GM21619 (cell line): ENCODE results near the gene ADGRE3.
"Not testable (repeated sequence)": the region's sequence is repeated elsewhere in the genome, so short reads cannot be mapped to it uniquely, and the experiment has no call there.

ENCODE experiments used
- ATAC-seq: cut with Tn5 transposase; IDR thresholded peaks from one replicate; pipeline ENCODE4 v1.9.1; 2021; ENCODE audit not compliant: unreplicated experiment

ADGRE3 gene

DNA sequence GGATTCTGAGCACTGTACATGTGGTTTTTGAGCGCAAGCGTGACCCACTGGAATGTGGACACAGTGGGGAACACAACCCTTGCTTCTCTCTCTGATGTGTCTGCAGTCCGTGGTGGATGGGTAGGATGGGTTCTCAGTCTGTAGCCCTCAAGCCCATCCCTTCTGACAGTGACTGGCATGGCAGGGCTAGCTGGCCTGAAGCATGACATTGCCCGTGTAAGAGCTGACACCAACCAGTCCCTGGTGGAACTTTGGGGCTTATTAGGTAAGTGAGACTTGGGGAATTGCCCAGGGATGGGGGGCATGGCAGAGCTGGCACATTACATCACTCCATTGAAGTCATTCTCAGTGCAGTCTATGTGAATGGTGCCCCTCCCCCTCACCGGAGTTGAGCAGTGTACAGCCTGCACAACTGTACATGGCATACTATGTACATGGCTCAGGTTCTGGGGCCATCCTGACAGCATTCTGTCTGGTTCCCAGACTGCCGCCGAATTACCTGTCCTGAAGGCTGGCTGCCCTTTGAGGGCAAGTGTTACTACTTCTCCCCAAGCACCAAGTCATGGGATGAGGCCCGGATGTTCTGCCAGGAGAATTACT lies 75.0 kb downstream of the ADGRE3 start:
- no peak for ATAC-seq

DNA sequence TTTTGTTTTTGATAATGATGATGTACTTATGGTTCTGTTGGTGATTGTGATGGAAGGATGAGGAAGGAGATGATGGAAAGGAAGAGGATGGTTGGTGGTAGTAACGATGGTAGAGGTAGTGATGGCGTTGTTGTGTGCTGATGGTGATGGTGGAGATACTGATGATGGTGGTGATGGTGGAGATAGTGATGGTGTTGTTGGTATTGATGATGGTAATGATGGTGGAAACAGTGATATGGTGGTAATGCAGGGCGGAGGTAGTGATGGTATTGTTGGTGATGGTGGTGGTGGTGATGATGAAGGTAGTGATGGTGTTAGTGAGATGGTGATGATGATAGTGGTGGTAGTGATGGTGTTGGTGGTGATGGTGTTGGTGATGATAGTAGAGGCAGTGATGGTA lies 79.1 kb downstream of the ADGRE3 start:
- ATAC-seq = no peak

DNA sequence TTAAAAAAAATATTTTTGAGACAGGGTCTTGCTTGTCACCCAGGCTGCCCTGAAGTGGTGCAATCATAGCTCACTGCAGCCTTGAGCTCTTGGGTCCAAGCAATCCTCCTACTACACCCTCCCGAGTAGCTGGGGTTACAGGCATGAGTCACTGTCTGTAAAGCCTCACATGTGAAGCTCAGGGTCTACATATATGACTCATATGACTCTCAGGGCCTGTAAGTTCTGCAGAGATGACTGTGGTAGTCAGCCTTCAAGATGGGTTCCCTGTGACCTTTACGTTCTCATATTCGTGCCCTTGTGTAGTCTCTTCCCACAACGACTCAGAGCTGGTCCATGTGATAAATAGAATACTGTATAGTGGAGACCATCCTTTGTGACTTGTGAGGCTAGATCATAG lies 85.2 kb downstream of the ADGRE3 start:
- ATAC-seq = not testable (repeated sequence)

DNA sequence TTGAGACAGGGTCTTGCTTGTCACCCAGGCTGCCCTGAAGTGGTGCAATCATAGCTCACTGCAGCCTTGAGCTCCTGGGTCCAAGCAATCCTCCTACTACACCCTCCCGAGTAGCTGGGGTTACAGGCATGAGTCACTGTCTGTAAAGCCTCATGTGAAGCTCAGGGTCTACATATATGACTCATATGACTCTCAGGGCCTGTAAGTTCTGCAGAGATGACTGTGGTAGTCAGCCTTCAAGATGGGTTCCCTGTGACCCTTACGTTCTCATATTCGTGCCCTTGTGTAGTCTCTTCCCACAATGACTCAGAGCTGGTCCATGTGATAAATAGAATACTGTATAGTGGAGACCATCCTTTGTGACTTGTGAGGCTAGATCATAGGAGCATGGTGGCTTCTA lies 89.5 kb downstream of the ADGRE3 start:
- peak; percentile 56 for ATAC-seq

DNA sequence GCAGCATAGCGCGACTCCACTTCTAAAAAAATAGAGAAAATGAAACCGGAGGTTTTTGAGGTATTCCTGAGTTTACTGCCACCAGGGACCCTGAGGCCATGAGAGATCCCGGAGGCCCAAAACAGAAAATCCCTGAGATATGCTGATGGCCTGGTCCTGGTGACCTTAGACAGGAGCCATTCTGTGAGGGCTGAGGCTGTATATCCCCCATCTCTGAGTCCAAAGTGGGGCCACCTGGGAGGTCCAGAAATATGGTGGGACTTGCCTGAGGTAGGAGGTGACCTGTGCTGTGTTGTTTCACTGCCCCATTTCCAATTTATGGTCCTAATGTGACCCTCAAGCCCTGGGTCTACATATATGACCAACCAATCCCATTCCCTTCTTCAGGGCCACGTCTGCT lies 90.3 kb downstream of the ADGRE3 start:
- not testable (repeated sequence) for ATAC-seq

DNA sequence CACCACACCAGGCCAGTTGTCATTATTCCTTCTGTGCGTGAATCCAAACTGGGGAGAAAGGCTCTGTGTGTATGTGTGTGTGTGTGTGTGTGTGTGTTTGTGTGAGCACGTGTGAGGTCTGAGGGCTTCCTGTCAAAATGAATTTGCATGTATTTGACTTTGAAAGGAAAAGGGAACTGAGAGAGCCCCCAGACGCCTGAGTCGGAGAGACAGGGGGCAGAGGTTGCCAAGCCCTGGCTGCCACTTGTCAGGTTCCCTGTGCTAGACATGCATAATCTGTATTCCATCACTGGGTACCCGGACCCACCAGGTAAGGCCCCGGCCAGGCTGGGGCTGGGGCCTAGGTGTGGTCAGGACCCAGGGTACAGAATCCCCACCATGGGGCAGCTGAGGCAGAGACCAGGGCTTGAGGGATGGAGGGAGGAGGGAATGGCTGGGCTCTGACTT lies 91.7 kb downstream of the ADGRE3 start, which contains the start of gene CLEC17A:
CLEC17A (plus strand) TSS at position 191 of the 447 bp plus-strand sequence; CDS start at position 268, 77 bp downstream.
- no peak for ATAC-seq

DNA sequence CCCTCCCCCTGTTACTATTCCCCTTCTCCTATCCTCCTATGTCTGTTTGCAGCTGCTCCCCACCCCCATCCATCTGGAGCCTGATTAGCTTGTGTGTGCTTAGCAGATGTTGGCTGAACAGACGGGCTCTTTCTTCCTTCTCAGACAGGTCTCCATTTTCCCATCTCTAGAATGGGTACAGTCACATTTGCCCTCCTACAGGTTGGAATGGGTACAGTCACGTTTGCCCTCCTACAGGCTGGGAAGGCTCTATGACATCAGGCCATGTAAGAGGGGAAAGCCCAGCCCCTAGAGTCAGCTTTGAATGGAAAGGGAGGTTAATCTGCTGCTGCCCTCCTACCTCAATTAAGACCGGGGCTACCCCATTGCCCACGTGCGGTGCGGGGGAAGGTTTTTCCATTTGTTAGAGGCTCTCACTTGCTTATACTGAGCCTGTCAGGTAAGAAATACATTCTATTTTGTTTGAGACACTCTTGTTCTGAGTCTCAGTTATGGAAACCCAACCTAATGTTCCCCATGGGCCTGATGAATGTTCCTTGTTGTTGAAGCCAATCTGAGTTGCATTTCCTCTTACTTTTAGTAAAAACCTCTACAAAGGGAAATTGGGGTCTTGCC lies 93.9 kb downstream of the ADGRE3 start:
- ATAC-seq = no peak

DNA sequence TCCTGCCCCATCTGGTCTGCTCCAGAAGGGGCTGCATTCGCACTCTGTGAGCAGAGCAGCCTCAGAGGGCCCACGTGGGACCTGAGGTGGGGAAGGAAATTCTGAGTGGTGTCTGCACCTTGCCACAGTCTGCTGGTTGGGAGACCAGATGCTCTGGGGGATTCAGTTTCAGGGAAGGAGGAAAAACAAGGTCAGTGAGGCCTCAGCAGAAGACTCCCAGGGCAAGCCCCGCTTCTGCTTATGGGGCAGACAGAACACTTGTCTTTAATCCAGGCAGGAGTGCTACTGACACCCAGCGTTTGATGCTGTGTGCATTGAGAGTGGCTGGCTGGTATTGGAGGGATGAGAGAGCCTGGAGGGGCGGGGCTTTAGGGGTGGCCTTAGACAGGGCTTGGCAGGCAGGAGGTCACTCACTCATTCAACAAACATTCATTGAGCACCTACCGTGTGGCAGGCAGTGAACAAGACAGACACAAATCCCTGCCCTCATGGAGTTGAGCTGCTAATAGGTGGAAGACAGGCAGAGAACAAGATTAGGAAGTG lies 96.7 kb downstream of the ADGRE3 start:
- ATAC-seq = no peak

DNA sequence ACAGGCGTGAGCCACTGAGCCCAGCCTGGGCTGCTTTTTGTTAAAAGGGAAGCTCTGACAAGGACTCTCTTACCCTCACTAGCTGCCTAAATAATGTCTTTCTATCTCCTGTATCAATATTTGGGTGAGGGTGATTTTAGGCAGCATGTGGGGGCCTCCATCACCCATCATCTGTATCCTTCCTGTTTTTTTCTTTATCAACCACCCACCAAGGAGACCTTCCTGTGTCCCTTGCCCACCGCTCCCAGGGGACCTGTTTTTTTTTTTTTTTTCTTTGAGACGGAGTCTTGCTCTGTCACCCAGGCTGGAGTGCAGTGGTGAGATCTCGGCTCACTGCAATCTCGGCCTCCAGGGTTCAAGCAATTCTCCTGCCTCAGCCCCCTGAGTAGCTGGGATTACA lies 97.4 kb downstream of the ADGRE3 start:
- no peak for ATAC-seq

DNA sequence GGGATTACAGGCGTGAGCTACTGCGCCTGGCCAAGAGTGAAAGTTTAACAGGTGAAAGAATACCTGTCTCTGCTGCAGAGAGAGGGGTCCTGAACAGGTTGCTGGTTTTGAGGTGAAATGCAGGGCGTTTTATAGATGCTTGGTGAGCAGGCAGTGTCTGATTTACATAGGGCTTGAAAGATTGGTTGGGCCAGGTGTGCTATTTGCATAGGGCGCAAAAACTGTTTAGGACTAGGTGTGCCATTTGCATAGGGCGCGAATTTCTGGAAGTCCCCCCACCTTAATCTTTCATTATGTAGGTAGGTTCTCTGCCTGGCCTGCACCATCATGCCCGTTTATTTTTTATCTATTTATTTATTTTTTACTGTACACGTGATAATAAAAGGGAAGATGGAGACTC lies 98.3 kb downstream of the ADGRE3 start:
- no peak for ATAC-seq

DNA sequence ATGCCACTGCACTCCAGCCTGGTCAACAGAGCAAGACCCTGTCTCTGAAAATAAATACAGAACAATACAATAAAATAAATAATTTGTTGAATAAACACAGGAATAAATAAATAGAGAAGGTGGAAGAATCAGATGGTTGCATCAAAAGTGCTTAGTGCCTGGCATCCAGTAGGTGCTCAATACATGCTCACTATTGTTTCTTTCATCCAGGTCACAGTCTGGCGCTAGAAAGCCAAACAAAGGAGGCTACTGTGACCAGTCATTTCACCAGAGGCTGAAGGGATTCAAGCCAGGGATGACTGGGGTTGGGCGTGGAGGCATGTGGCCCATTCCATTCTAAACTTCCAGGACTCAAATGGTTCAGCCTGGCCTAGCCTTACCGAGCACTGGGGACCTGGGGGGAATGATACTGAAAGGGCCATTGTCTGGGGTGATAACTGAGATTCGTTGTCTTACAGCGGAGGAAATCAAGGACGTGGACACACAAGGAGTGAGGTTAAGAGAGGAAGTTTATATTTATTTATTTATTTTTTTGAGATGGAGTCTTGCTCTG lies 99.1 kb downstream of the ADGRE3 start:
- no peak for ATAC-seq

DNA sequence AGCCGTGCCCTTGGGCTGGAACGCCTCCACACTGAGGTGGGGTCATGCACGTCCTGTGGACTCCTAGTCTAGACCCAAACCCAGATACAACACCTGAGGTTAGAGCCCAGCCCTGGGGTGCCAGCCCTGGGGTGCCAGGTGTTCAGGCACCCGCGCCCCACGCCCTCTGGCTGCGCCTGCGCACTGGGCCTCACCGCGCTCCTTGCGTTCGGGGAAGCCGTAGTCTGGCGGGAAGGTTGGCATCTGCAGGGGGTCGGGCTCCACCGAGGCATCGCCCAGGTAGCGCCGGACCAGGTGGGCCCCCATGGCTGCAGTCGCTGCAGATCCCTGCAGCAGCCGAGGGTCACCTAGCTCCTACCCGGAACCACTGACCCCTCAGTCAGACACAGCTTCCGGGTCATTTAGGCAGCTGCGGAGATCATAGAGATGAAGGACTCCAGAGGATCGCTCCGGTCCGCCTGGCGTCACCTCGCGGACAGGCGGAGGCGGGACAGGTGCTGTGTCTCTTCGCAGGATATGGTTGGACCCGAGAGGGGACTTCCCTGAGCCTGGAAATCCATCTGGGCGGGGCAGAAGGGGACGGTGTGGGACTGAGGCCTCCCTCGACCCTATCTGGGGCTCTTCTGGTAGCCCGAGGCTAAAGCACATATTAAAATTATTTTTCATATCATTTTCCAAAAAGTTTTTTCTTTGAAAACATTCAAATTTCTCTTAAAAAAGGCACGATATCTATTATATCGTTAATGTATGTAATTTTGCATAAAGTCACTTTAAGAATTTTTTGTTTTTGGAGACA lies 102.8 kb downstream of the ADGRE3 start, which contains the start of gene NDUFB7:
NDUFB7 (minus strand) TSS at position 372 of the 796 bp plus-strand sequence; CDS start at position 306, 66 bp downstream.
- peak; percentile 76 for ATAC-seq

DNA sequence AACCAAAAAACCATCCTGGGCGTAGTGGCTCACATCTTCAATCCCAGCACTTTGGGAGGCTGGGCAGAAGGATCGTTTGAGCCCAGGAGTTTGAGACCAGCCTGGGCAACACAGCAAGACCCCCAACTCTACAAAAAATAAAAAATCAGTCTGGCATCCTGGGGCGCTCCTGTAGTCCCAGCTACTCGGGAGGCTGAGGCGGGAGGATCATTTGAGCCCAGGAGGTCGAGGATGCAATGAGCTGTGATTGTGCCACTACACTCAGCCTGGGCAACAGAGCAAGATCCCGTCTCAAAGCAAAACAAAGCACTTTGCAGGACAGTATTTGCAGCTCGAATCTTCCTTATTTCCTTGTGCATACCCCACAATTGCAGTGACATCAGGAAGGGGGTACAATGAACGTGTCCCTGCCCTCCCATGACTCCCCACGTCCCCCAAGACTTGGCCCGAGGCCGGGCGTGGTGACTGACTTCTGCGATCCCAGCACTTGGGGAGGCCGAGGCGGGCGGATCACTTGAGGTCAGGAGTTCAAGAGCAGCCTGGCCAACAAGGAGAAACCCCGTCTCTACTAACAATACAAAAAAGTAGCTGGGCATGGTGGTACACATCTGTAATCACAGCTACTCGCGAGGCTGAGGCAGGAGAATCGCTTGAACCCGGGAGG lies 103.6 kb downstream of the ADGRE3 start:
- ATAC-seq = no peak
